B cell (primary cell): Measurements from ENCODE around the gene ZNF142. TPM values are rescaled to one million over a fixed set of nuclear protein-coding genes. Genes with fewer than 3 reads are reported as not detected.

Source experiments
- ATAC-seq: fragments of 200-7000 bp; cut with Tn5 transposase; one replicate; pipeline ENCODE4 v1.10.0; 2021; ENCODE audit warnings: low read depth, mild to moderate bottlenecking, moderate number of reproducible peaks, moderate library complexity
- CTCF ChIA-PET: fragments of 350-600 bp; sonication (Branson Sonifier 250); formaldehyde crosslinking; loops from one replicate; lab custom pipeline; 2021; ENCODE audit warnings: antibody characterized with exemption, inconsistent platforms; lab: Charles Lee
- POLR2A ChIA-PET: fragments of 350-600 bp; sonication (Branson Sonifier 250); formaldehyde crosslinking; loops from one replicate; lab custom pipeline; 2021; ENCODE audit warnings: antibody characterized with exemption; lab: Charles Lee
- DNase-seq: peaks from one replicate; pipeline ENCODE4 v3.0.0; 2013
- H2AFZ ChIP-seq: 2 replicates; pipeline ENCODE4 v1.6.1; 2012; ENCODE audit warnings: mild to moderate bottlenecking, low read depth, low read length; ENCODE audit not compliant: insufficient read depth, poor library complexity, severe bottlenecking
- H3K27ac ChIP-seq, 2 donors: 1 replicate in 1 of 2; 2 replicates in 1 of 2; pipeline ENCODE4 v1.5.1; 2012 to 2013; ENCODE audit warnings: low read length in 2 of 2, mild to moderate bottlenecking in 2 of 2, moderate library complexity in 1 of 2
- H3K27me3 ChIP-seq, 4 experiments: fragments of 200-600 bp in 1 of 4; sonication (generic) in 1 of 4; replicated peaks in 1 of 4; 1 replicate in 2 of 4; 2 replicates in 2 of 4; pipeline versions ENCODE4 v1.6.1 to v1.7.0; 2013 to 2016; ENCODE audit warnings: low read length in 3 of 4, mild to moderate bottlenecking in 2 of 4, mixed read lengths in 1 of 4, moderate library complexity in 1 of 4; ENCODE audit not compliant: insufficient read depth in 4 of 4, control insufficient read depth in 3 of 4; ENCODE audit errors: control extremely low read depth in 1 of 4
- H3K36me3 ChIP-seq, 2 experiments: replicated peaks in 1 of 2; 1 replicate in 1 of 2; 2 replicates in 1 of 2; pipeline versions ENCODE4 v1.6.1 to v1.7.1; 2013; ENCODE audit warnings: low read length in 1 of 2; ENCODE audit not compliant: insufficient read depth in 2 of 2, control insufficient read depth in 1 of 2; ENCODE audit errors: control extremely low read depth in 1 of 2, extremely low read depth in 1 of 2
- H3K4me1 ChIP-seq, 2 donors: fragments of 200-600 bp in 1 of 2; sonication (generic) in 1 of 2; 1 replicate in 1 of 2; 2 replicates in 1 of 2; pipeline versions ENCODE4 v1.5.1 to v1.6.1; 2013 to 2017; ENCODE audit warnings: low read length in 2 of 2; ENCODE audit not compliant: control insufficient read depth in 2 of 2, insufficient read depth in 2 of 2
- H3K4me2 ChIP-seq: replicated peaks from 2 replicates; pipeline ENCODE3; 2012; ENCODE audit warnings: mild to moderate bottlenecking, low read depth, low read length; ENCODE audit not compliant: poor library complexity, severe bottlenecking
- H3K4me3 ChIP-seq, 5 experiments: fragments of 200-600 bp in 1 of 5; sonication (generic) in 1 of 5; 1 replicate in 3 of 5; 2 replicates in 2 of 5; pipeline versions ENCODE4 v1.5.1 to v1.7.0; 2011 to 2016; ENCODE audit warnings: low read length in 4 of 5, mild to moderate bottlenecking in 4 of 5, low read depth in 2 of 5, control low read depth in 1 of 5, moderate library complexity in 1 of 5; ENCODE audit not compliant: insufficient read depth in 1 of 5; ENCODE audit errors: control extremely low read depth in 1 of 5, extremely low read depth in 1 of 5
- H3K79me2 ChIP-seq: fragments of 200-600 bp; sonication (generic); one replicate; pipeline ENCODE4 v1.6.0; 2016; ENCODE audit warnings: low read length; ENCODE audit not compliant: control insufficient read depth, insufficient read depth
- H3K9ac ChIP-seq: fragments of 200-600 bp; sonication (generic); 2 replicates; pipeline ENCODE4 v1.6.1; 2017; ENCODE audit warnings: mild to moderate bottlenecking, low read length, moderate library complexity
- H3K9me3 ChIP-seq, 3 donors: one replicate each; pipeline versions ENCODE4 v1.6.1 to v1.7.1; 2013; ENCODE audit warnings: low read length in 2 of 3; ENCODE audit not compliant: control insufficient read depth in 2 of 3, insufficient read depth in 1 of 3; ENCODE audit errors: control extremely low read depth in 1 of 3
- H4K20me1 ChIP-seq: 2 replicates; pipeline ENCODE4 v1.6.0; 2012; ENCODE audit warnings: mild to moderate bottlenecking, low read length; ENCODE audit not compliant: insufficient read depth, control insufficient read depth, poor library complexity, severe bottlenecking
- H3K27ac Mint-ChIP-seq: one replicate; pipeline ENCODE4 v1.8.0; 2021; ENCODE audit warnings: mixed read lengths
- H3K27me3 Mint-ChIP-seq: one replicate; pipeline ENCODE4 v1.8.0; 2021; ENCODE audit warnings: mixed read lengths
- H3K4me1 Mint-ChIP-seq: one replicate; pipeline ENCODE4 v1.8.0; 2021; ENCODE audit warnings: mixed read lengths
- H3K4me3 Mint-ChIP-seq: one replicate; pipeline ENCODE4 v1.8.0; 2021; ENCODE audit warnings: mixed read lengths
- H3K9me3 Mint-ChIP-seq: one replicate; pipeline ENCODE4 v1.8.0; 2022; ENCODE audit warnings: mixed read lengths; ENCODE audit not compliant: insufficient read depth
- EZH2 ChIP-seq: IDR thresholded peaks from 2 replicates; pipeline ENCODE4 v1.6.1; 2012; ENCODE audit warnings: borderline replicate concordance, low read depth, mild to moderate bottlenecking, moderate library complexity, low read length; ENCODE audit not compliant: insufficient read depth, poor library complexity, severe bottlenecking
- WGBS: methylation state at CpG from one replicate; pipeline ENCODE4 v1.1.5; 2013; ENCODE audit warnings: missing lambda C conversion rate; ENCODE audit not compliant: insufficient coverage; 5-methylcytosine and 5-hydroxymethylcytosine counted together
- intact Hi-C: fragments of 100-400 bp; cut with micrococcal nuclease; formaldehyde crosslinking; loops from one replicate; pipeline ENCODE4 v1.10.0; 2022
- polyA plus RNA-seq: library from polyadenylated mRNA; depleted of rRNA; stranded (reverse); fragments of >200 nt; gene quantifications from 2 replicates; pipeline ENCODE4 v1.2.3, GENCODE V29; 2012
- total RNA-seq, 2 donors: library from RNA; stranded (reverse); fragments of 120-200 nt in 1 of 2; gene quantifications; 1 replicate in 1 of 2; 2 replicates in 1 of 2; pipeline versions ENCODE4 v1.2.3 to v1.2.4, GENCODE V29; 2013 to 2022
- TF ChIP-seq, protein P1 (sequence below): fragments of 200-600 bp; IDR thresholded peaks from one replicate; pipeline ENCODE4 v1.8.0; 2022; ENCODE audit warnings: antibody characterized with exemption, mild to moderate bottlenecking

Gene ZNF142
- total and polyA plus RNA-seq, 2 donors (not counting 1 experiment from before 2014, with no cell fraction given): 26.7 to 51.1 TPM

DNA sequence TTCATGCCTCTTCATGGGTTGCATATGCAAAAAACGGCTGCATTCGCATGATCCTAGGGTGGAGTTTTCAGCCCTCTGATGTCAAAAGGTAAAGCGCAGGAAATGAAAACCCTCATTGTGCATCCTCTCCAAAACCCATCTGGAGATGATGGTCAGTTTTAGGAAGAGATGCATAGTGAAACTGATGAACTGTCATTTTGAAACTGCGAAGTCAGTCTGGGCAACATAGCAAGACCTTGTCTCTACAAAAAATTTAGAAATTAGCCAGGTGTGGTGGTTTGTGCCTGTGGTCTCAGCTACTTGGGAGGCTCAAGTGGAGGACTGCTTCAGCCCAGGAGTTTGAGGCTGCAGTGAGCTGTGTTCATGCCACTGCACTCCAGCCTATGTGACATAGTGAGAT lies 48.7 kb upstream of the ZNF142 start:
- Mint-ChIP-seq H3K27ac (no peak overlapping the region), H3K27me3 (peaks cover 3% of the 10 kb centered on the region), H3K9me3 (no peaks in the 10 kb centered on the region), H3K4me1 (peaks cover 16% of the 10 kb centered on the region), H3K4me3 (no peak overlapping the region)
- ChIA-PET POLR2A (interaction anchor here (0.6 to 0.7 kb wide), 2 partner anchors 294 to 936 kb away, joined by 3 to 12 read pairs; no protein-coding TSS in a partner anchor), CTCF (interaction anchor here (0.7 to 1.9 kb wide), 4 partner anchors 21 to 190 kb away, joined by 3 to 5 read pairs (median 4); no protein-coding TSS in a partner anchor)
- ATAC-seq (no peak), DNase-seq (no peak)
- H3K27me3 ChIP-seq: peaks cover 0 to 2% (median 0%) of the 10 kb centered on the region in 4 experiments
- 67% methylated on average over 1 of the region's 4 CpGs for WGBS
- no peak overlapping the region for H3K9ac ChIP-seq
- TF ChIP-seq, protein P1, sequence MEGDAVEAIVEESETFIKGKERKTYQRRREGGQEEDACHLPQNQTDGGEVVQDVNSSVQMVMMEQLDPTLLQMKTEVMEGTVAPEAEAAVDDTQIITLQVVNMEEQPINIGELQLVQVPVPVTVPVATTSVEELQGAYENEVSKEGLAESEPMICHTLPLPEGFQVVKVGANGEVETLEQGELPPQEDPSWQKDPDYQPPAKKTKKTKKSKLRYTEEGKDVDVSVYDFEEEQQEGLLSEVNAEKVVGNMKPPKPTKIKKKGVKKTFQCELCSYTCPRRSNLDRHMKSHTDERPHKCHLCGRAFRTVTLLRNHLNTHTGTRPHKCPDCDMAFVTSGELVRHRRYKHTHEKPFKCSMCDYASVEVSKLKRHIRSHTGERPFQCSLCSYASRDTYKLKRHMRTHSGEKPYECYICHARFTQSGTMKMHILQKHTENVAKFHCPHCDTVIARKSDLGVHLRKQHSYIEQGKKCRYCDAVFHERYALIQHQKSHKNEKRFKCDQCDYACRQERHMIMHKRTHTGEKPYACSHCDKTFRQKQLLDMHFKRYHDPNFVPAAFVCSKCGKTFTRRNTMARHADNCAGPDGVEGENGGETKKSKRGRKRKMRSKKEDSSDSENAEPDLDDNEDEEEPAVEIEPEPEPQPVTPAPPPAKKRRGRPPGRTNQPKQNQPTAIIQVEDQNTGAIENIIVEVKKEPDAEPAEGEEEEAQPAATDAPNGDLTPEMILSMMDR: no peak
- no peak for TF ChIP-seq EZH2
- H3K4me1 ChIP-seq: peaks cover 13 to 16% of the 10 kb centered on the region in 2 donors
- H3K36me3 ChIP-seq: no peaks in the 10 kb centered on the region
- H3K27ac ChIP-seq: no peak overlapping the region
- H2AFZ ChIP-seq: no peak overlapping the region
- no peaks in the 10 kb centered on the region for H4K20me1 ChIP-seq
- intact Hi-C loops: no loop called here
- peaks cover 15% of the 10 kb centered on the region for H3K79me2 ChIP-seq
- H3K4me2 ChIP-seq: no peak overlapping the region
- H3K4me3 ChIP-seq: no peak overlapping the region
- peaks cover 0 to 7% (median 0%) of the 10 kb centered on the region in 3 donors for H3K9me3 ChIP-seq

DNA sequence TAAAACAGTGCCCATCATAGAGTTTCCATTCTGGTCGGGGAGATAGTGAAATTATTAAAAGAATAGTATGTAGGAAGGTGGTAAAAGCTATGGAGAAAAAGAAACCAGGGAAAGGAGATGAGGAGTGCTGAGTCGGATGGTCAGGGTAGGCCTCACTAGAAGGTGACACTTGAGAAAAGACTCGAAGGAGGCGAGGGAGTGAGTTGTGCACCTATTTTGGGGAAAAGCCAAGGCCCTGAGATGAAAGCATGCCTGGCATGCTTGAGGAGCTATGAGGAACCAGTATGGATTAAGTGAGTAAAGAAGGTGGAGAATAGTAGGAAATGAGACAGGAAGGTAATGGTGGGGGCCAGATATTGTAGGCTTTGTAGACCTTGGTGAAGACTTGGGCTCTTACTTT lies 43.9 kb upstream of the ZNF142 start:
- WGBS: 73% methylated on average over 4 of the region's 4 CpGs
- H3K4me1 Mint-ChIP-seq: no peaks in the 10 kb centered on the region
- peaks cover 0 to 2% (median 0%) of the 10 kb centered on the region in 4 experiments for H3K27me3 ChIP-seq
- ATAC-seq (no peak), DNase-seq (no peak)
- no peak overlapping the region for H3K4me3 Mint-ChIP-seq
- no peak overlapping the region for H3K4me2 ChIP-seq
- H3K27ac Mint-ChIP-seq: no peak overlapping the region
- H3K79me2 ChIP-seq: no peaks in the 10 kb centered on the region
- intact Hi-C loops: no loop called here
- no peak overlapping the region for H3K4me3 ChIP-seq
- peaks cover 0 to 4% of the 10 kb centered on the region in 2 experiments for H3K36me3 ChIP-seq
- H3K9me3 ChIP-seq: no peaks in the 10 kb centered on the region
- CTCF ChIA-PET: no interaction called here
- no peaks in the 10 kb centered on the region for H4K20me1 ChIP-seq
- POLR2A ChIA-PET: interaction anchor here (0.6 kb wide), 1 partner anchor 117 kb away, joined by 3 read pairs; no protein-coding TSS in a partner anchor
- peaks cover 3% of the 10 kb centered on the region for H3K27me3 Mint-ChIP-seq
- no peaks in the 10 kb centered on the region for H3K9me3 Mint-ChIP-seq
- H3K27ac ChIP-seq: no peak overlapping the region
- no peak overlapping the region for H3K9ac ChIP-seq
- H3K4me1 ChIP-seq: no peaks in the 10 kb centered on the region
- H2AFZ ChIP-seq: no peak overlapping the region
- TF ChIP-seq EZH2: no peak
